GM21825 (cell line): ENCODE results near the gene FUT2.
"Not testable (repeated sequence)": the region's sequence is repeated elsewhere in the genome, so short reads cannot be mapped to it uniquely, and the experiment has no call there.

ENCODE experiments used
- ATAC-seq: cut with Tn5 transposase; IDR thresholded peaks from one replicate; pipeline ENCODE4 v1.9.1; 2021; ENCODE audit warnings: mild to moderate bottlenecking, moderate library complexity; ENCODE audit not compliant: unreplicated experiment

Gene FUT2

DNA sequence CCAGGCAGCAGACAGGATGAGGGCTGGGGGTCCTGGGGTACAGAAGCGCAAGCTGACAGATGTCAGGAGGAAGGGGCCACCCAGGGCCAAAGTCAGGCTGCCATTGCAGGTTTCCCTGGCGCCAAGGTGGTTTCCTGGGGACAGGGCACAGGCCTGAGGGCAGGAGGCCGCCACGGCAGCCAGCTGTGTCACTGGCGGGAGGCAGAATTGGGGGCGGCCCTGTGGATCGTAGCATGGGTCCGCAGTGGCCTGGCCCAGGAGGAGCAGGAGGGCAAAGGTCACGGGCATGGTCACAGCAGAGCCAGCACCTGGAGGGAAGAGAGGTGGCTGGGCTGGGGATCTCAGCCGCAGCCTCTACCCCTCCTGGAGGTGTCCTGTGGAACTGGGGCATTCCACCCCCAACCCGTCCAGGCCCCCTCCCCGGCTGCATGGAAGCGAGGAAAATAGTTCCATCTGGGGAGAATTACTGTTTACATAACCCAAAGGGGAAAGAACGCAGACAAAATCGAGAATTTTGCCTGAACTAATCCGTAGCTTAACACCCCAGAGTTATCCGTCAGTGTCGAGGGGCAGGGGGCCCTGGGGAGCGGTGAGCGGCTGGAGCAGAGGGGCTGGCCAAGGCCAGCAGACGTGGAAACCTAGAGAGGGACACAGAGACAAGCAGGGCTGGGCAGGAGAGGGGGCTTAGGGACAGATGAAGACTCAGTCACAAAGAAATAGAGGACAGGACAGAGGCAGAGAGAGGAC, 24.9 kb upstream of the FUT2 start:
- no peak for ATAC-seq

DNA sequence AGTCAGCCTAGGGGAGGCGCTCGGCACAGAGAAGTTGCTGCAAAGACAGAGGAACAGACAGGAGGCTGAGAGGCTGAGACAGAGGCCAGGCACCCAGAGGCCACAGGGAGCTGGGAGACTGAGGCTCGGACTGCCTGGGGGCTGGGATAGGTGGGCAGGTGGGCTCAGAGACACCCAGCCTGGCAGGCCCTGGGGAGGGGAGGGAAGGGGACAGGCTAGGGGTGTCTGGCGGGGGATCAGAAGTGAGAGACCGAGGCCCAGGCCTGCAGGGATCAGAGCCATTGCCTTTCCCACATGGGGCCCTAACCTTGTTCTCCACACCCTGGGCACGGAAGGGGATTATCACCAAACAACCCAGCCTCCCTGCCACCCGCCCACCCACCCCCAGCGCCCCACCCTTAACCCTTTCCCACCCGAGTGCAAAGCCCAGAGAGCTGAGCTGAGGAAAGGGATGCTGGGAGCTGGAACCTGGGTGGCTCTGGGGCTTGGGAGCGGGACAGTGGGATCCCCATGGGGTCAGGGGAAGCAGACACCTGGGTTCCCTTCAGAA, 24.2 kb upstream of the FUT2 start:
- ATAC-seq = no peak

GRCh38 chr19:48672994-48673393, 22.8 kb upstream of the FUT2 start, which contains the start of gene NTN5:
NTN5 (minus strand) TSS chr19:48673017; CDS start chr19:48670986, 2,031 bp downstream.
- no peak for ATAC-seq

- no peak for ATAC-seq
Measured at GRCh38 chr19:48673436-48674100, 22.2 kb upstream of the FUT2 start.

- no peak for ATAC-seq
Measured at GRCh38 chr19:48674216-48674809, 21.5 kb upstream of the FUT2 start.

DNA sequence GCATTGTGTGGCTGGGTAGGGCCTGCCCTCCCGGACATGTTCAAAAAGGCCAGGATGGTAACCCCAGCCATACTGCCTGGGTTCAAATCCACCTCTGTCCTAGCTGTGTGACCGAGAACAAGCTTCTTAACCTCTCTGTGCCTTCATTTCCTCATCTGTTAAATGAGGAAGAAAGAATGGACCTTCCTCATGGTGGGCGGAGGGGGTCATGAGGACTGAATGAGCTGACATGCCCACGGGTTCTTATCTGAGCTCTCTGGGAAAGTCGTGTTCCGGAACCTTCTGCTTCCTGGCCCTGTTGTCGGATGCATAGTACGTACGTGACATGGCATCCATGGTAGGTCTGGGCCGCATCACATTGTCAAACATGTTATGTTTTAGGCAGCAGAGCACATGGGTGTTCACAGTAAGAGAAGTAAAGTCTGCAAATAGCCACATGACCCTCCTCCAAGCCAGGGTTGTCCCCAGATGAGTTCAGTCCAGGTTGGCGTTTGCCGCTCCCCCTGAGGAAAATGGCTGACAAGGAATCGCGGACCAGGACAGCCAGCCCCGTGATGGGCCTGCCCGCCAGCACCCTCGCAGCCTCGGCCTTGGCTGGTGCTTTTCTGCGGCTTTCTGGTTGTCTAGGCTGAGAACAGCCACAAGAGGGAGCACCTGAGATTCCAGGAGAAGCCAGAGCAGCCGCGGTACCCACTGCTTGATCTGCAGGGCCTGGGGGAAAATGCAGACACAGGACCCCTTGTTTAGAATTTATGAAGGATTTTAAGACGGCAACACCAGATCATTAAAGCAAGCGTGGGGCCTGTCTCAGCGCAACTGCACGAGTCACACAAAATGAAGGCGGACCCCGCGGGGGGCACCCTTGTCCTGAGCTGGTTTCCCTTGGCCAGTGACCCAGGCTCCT, 20.6 kb upstream of the FUT2 start:
- no peak for ATAC-seq

- no peak for ATAC-seq
Measured at GRCh38 chr19:48676487-48676886, 19.3 kb upstream of the FUT2 start.

GRCh38 chr19:48676887-48677286, 18.9 kb upstream of the FUT2 start:
- ATAC-seq = no peak

- ATAC-seq = no peak
Measured at GRCh38 chr19:48678201-48678600, 17.6 kb upstream of the FUT2 start.

- ATAC-seq = not testable (repeated sequence)
Measured at GRCh38 chr19:48680006-48680405, 15.8 kb upstream of the FUT2 start.

GRCh38 chr19:48680436-48681126, 15.2 kb upstream of the FUT2 start:
- no peak for ATAC-seq

DNA sequence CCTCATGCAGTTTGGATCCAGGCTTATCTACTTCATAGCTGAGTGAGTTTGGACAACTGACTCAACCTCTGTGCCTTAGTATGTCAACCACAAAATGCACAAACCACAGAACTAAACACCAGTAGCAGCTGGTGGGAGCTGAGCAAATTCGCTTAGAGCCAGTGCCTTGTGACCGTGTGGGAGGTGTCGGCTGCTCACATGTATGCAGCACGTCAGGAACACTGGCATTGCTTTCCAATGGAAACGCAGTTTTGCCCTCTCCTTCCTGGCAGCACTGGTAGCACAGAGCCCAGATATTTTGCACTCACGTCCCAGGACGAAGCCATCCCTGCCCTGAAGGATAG, 14.7 kb upstream of the FUT2 start:
- no peak for ATAC-seq

- no peak for ATAC-seq
Measured at GRCh38 chr19:48683349-48683748, 12.4 kb upstream of the FUT2 start.

DNA sequence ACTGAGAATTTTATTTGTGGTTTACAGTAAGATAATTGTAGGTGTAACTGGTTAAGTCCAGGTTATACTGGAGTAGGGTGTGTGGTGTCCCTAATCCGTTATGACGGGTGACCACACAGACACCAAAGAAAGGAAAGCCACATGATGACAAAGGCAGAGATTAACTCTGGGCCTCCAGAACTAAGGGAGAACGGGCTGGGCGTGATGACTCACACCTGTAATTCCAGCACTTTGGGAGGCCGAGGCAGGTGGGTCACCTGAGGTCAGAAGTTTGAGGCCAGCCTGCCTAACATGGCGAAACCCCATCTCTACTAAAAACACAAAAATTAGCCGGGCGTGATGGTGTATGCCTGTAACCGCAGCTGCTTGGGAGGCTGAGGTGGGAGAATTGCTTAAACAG, 10.2 kb upstream of the FUT2 start:
- no peak for ATAC-seq

- no peak for ATAC-seq
Measured at GRCh38 chr19:48686088-48686487, 9.7 kb upstream of the FUT2 start.

- ATAC-seq = not testable (repeated sequence)
Measured at GRCh38 chr19:48686637-48687036, 9.1 kb upstream of the FUT2 start.

GRCh38 chr19:48687776-48688175, 8.0 kb upstream of the FUT2 start:
- no peak for ATAC-seq

DNA sequence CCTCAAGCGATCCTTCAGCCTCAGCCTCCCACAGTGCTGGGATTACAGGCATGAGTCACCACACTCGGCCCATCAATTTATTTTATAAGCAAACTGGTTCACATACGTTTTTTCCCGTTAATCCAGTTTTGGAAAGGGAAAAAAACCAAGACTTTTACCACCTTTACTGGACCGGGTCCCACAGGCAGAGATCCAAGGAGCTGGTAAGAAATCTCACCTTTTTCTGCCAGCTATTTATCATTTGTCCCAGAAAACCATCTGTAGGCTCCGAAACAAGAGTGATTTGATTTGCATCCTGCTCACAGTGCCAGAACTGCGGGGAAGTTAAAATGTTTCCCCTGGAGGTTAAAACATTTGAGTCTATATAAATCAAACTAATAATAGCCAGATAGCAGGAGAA, 6.3 kb upstream of the FUT2 start:
- ATAC-seq = no peak

GRCh38 chr19:48693629-48694028, 2.1 kb upstream of the FUT2 start:
- ATAC-seq = not testable (repeated sequence)

DNA sequence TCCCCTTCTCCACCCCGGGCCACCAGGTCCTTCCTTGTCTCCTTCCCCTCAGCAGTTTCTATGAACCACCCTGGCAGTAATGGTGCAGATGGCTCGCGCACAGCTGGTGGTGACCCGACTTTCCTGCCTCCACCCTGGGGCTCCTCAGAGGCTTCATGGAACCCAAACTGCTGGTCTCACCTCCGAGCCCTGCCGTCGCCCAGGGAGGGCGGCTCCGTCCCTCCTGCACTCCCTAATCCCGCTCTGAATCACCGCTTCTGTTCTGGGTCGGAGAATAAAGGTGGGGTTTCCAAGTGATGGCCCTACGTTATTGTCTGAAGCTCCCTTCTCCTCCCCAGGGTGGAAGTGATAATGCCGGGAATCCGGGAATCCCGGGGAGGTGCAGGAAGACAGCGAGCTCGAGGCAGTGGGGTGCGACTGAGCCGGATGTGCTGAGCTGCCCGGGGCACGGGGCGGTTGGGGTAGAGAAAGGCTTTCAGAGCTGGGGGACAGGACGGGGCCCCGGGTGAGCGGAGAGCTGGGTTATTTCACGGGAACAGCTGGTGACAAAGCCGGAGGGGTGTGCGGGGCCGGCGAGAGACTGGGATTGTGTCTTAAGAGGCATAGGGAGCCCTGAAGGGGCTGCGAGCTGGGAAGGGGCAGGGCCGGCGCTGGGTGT, 711 bp downstream of the FUT2 start:
- ATAC-seq = no peak
